HG03521 (cell line): ENCODE measurements around the gene CKLF.
"Not testable (repeated sequence)": the region's sequence is repeated elsewhere in the genome, so short reads cannot be mapped to it uniquely, and the experiment has no call there.

Experiments used
- ATAC-seq: cut with Tn5 transposase; IDR thresholded peaks from one replicate; pipeline ENCODE4 v1.9.1; 2021; ENCODE audit warnings: mild to moderate bottlenecking, moderate library complexity; ENCODE audit not compliant: unreplicated experiment

Gene CKLF

GRCh38 chr16:66566051-66566901, 13.9 kb downstream of the CKLF start, which contains the start of gene CMTM1:
Gene CMTM1 (plus strand): TSS chr16:66566439. CDS start chr16:66566514, 75 bp downstream.
- no peak for ATAC-seq

DNA sequence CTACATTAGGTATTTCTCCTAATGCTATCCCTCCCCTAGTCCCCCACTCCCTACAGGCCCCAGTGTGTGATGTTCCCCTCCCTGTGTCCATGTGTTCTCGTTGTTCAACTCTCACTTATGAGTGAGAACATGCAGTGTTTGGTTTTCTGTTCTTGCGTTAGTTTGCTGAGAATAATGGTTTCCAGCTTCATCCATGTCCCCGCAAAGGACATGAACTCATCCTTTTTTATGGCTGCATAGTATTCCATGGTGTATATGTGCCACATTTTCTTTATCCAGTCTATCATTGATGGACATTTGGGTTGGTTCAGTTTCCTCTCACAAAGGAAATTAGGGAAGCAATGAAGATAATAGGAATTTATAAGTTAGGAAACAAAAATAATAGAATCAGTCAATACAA, 14.9 kb downstream of the CKLF start:
- not testable (repeated sequence) for ATAC-seq

GRCh38 chr16:66568355-66568754, 16.0 kb downstream of the CKLF start:
- no peak for ATAC-seq

DNA sequence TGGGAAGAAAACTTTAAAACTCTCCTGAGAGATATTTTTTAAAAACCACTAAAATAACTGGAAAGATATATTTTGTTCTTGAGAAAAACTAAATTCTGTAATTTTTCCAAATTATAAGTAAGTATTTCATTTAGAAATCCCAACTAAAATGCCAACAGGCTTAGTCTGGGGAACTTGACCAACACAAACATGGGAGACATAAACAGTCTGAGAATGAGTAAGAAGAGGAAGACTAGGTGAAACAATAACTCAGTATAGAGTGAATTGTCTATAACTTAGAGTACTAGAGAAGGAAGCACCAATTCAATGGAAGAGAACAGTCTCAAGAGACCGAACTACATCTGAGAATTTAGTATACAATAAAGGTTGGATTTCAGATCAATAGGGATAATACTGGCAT, 16.8 kb downstream of the CKLF start:
- ATAC-seq: no peak

DNA sequence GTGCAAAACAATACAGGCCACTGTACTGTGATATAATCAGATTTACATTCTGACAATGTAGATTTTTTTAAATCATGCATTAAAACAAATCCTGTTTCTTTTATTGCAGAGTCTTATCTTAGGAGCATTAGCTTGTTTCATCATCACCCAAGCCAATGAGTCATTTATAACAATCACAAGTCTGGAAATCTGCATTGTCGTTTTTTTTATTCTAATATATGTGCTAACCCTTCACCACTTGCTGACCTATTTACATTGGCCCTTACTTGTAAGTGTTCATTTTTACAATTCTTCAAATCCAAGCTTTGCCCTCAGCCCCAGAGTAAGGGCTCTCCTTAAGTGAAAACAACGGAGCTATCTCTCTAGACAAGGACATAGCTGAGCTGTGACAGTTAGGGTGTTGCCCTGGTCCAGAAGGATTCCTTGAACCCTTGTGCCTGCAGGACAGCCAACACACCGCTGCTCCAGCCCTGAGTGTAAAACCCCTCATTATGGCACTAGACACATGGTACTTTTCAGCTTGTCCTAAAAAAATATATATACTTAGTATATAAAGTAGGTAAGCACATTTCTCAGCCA, 17.5 kb downstream of the CKLF start:
- no peak for ATAC-seq

DNA sequence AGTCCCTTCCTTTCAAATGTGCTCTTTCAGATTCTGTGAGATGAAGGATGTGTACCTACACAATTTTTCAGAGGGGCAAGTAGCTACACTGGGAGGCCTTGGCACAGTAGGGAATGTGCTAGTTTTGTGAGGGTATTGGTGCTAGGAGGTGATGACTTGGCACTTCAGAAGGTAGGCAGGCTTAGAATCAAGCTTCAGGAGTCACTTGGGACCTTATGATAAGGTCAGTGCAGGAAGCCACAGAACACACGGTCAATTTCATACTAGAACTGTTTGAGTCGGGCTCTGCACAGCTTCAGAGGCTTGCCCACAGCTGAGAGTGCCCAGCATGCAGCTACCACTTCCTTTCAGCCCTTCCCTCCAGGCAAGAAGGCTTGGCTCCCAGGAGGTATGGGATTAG, 20.0 kb downstream of the CKLF start:
- no peak for ATAC-seq

DNA sequence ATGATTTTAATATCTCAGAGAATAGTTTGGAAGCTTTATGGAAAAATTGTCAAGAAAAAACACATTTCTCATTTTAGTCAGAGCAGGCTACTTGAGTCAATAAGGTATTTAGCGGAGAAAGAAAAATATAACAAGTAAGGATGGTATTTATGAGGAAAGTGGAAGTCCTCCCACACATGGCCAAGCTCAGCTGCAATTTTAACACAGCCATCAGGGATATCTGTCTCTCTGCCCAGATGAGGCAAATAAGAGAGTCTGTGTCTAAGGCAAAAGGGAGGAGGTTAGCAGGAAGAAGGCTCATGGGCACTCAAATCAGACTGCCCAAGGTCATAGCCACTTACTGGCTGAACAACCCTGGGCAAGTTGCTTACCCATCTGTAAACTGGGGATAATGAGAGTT, 21.7 kb downstream of the CKLF start:
- no peak for ATAC-seq

GRCh38 chr16:66574531-66574930, 22.2 kb downstream of the CKLF start:
- no peak for ATAC-seq

DNA sequence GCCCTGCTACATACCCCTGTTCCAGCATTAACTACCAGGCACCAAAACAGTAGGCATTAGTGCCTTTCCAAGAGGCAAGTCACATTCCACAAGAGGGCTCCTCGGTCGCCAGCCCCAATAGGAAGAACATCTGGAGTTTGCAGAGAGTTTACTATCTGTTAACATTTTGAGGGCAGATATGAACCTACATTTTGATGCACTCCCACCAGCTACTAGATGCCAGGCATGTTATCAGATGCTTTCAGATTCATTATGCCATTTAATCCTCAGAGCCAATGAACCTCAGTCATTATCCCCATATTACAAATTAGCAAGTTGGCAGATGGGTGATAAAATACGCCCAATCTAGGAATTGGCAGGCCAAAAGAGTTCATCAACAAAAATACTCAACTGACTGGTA, 22.7 kb downstream of the CKLF start:
- no peak for ATAC-seq

GRCh38 chr16:66576296-66576695, 23.9 kb downstream of the CKLF start:
- no peak for ATAC-seq

- no peak for ATAC-seq
These were observed 26.5 kb downstream of the CKLF start, which contains the start of gene CMTM2 for GRCh38 chr16:66578651-66579531. Gene CMTM2 (plus strand): TSS chr16:66579463. CDS start chr16:66579608, 145 bp downstream.

DNA sequence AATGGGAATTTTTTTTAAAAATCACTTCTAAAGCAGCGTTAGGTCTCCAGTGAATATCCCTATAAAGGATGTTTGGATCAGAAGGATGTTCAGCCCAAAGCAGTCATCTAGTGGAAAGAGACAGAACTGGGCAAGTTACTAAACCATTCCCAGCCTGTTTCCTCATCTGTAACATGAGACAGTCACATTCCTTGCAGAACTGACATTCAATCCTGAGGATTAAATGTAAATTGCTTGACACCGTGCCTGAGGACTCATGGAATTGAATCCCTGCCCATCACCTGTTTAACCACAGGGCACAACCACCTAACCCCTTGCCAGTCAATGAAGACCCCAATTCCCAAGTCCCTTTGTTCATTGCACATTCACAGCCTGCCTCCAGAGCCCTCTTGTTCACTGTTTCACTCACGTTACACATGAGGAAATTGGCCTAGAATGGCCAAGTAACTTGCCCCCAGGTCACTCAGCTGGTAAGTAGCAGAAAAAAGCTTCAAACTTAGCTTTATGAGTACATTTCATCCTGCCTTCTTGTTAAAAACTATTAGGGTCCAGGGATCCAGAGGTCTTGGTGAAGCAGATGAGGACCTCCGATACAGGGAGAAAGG, 28.3 kb downstream of the CKLF start:
- ATAC-seq: no peak

- ATAC-seq: no peak
These were observed 29.0 kb downstream of the CKLF start for GRCh38 chr16:66581246-66581952.

- no peak for ATAC-seq
These were observed 33.3 kb downstream of the CKLF start for GRCh38 chr16:66585481-66586239.

- ATAC-seq: no peak
These were observed 35.7 kb downstream of the CKLF start for GRCh38 chr16:66587881-66588600.

- peak; percentile 71 for ATAC-seq
These were observed 36.8 kb downstream of the CKLF start for GRCh38 chr16:66588981-66589713.

DNA sequence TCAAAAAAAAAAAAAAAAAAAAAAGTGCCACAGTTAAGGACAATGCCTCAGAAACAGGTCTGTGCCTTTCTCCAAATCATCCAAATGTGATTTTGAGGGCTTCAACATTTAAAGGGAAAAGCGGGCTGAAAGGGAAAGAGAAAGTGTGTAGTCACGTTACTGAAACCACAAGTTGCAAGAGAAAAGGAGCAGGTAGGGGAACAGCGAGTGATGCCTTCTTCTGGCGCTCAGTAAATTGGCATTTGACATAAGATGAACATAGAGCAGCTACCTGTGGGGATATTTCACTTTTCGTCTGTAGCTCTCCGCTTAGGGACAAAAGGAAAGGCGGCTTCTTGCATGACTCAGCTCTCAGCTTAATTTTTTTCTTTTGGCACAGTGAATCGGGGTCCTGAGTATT, 37.9 kb downstream of the CKLF start:
- no peak for ATAC-seq

GRCh38 chr16:66591018-66591417, 38.6 kb downstream of the CKLF start:
- no peak for ATAC-seq
